RPMI7951 (cell line): ENCODE measurements around the gene MGAT4A. TPM values are rescaled to one million over a fixed set of nuclear protein-coding genes. Genes with fewer than 3 reads are reported as not detected.

ENCODE experiments used
- DNase-seq: peaks from one replicate; pipeline ENCODE4 v3.0.0-alpha.2; 2012; ENCODE audit warnings: low read depth
- total RNA-seq: library from RNA; depleted of rRNA; stranded (reverse); fragments of >200 nt; shearing (Covaris generic); gene quantifications from 2 replicates; pipeline ENCODE4 v1.2.3, GENCODE V29; 2014; rRNA removed

MGAT4A gene
- 0.20 TPM in 1 of 2 replicates, not detected in the other for total RNA-seq

GRCh38 chr2:98731041-98731893, at the start of gene MGAT4A:
TSS of gene MGAT4A (minus strand) at chr2:98731132. CDS start at chr2:98726332, 4,800 bp downstream.
- peak; percentile 49 for DNase-seq

DNA sequence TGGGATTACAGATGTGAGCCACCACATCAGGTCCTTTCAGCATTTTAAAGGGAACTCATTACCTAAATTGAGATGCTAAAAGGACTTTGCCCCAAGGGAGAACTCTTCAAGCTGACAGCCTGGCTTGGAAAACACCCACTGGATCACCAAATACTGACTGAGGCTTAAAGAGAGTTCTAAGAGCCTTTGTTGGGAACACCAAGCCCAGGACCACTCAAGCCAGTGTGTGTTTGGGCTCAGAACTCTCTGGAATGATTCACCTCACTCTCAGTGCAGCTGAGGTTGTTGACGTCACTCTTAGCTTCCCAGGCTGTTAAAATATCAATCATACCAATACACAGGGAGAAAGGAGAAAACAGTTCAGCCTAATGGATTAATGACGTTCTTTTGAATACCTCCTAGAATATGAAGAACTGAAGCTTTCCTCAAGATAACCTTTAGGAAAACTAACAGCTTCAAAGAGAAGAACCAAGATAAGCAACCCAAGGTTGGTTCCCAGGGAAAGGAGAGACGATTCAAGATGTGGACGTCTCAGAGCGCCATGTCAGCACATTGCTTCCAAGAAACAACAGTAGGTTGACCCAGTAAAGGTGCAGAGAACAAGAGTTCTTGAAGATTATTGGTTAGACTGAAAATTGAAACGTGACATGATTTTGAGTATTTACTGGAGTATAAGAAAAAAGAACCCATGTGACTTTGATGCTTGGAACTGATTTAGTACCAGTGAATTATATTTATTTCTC, 48.0 kb upstream of the MGAT4A start:
- DNase-seq = no peak

DNA sequence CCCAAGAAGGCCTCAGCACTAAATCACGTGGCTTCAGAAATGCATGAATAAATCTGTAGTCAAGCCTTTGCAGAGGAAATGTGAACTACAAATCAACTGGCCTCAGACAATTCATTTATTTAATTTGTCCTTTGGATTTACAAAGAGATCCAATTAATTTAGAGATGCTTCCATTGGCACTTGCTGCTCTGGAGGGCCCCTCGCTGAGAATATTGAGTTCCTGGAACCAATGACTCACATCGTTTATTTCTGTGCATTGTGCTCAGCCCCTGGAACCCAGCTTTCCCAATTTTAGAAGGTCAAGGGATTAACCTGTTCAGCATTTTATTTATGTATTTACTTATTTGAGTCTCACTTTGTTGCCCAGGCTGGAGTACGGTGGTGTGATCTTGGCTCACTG, 47.2 kb upstream of the MGAT4A start:
- no peak for DNase-seq

- no peak for DNase-seq
Measured at GRCh38 chr2:98777710-98778109, 46.8 kb upstream of the MGAT4A start.

GRCh38 chr2:98777076-98777475, 46.1 kb upstream of the MGAT4A start:
- DNase-seq = no peak

GRCh38 chr2:98776136-98776535, 45.2 kb upstream of the MGAT4A start:
- no peak for DNase-seq

DNA sequence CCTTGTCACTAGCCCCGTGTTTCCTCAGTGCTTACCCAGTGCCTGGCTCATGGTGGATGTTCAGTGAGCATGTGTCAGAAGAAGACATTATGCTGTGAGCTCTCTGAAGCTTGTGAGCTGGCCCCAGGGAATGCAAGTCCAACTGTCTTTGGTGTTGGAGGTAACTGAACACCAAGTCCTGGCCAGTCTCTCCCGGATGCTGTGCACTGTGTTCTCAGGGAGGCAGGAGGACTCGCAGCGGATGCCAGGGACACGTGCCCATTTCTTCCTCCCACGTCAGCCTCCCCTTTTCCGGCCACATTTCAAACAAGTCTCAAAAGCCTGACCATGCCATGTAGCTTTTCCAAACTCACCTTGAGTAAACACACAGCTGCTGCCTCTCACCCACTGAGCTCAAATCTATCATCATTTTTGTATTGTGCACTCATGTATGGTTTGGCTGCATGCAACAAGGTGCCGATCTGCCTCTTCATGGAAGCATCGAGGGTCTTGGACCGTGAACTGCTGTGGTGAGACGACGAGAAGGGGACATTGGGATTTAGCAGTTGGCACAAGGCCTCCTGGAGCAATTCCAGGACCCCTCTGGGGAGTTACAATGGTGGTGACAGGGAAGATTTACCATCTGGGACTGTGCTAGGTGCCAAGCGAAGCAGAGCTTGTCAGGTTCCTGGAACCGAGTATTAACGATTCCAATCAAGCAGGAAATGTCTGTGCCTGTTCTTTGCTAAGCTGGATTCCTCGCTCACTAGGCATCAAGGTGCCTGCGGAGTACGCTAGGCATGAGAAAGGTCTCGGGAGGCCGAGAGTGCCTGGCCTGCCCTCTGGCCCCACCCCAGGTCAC, 44.4 kb upstream of the MGAT4A start:
- no peak for DNase-seq

GRCh38 chr2:98773907-98774306, 43.0 kb upstream of the MGAT4A start:
- no peak for DNase-seq

- DNase-seq = no peak
Measured at GRCh38 chr2:98773169-98773568, 42.2 kb upstream of the MGAT4A start.

DNA sequence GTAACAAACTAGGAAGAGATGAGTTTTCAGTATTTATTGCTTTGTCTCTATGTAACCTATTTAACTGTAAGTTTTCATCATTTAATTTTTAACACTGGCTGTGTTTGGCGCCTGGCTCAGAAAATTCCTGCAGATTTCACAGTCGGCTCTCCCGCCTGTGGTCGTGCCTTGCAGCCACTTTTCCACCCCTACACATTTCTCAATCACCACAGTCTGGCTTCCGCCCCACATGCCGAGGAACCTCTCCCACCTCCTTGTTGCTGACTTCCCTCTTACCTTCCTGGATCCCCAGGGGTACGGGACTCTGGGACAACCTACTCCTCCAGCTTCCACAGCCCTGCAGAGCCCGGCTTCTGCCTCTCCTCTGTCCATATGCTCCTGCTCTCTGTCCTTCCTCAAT, 41.6 kb upstream of the MGAT4A start:
- no peak for DNase-seq

DNA sequence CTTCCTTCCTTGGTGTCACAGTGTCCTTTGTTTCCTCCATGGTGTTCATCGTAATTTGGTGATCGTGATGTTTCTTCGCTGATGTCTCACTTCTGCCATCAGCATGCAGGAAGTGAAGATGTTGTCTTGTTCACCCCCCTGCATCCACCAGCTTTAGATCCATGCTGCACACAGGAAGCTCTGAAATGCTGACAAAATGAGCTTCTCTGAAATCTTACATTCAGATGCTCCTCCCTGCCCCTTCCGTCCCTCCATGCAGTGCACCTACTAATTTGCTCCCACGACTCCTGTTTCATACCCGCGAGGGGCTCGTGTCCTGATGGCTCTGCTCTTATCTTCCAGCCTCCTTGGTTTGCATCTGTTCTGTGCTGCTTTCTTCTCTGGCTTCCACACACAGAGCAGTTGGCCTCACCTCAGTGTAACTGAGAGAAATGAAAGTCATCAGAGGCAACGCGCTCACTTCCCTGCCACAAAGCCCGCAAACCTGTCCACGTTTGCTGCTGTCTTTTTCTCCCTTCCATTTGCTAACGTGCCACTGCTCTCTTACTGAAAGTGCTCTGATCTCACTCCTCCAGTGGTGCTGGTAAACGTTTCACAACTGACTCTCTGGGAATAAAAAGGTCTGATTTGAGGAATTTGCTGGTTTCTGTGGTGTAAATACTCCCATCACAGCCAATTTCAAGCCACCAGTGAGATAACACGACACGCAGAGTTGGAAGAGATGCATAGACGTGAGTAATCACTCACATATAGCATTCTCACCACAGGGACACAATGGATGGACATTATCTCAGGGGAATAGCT, 41.0 kb upstream of the MGAT4A start:
- no peak for DNase-seq

DNA sequence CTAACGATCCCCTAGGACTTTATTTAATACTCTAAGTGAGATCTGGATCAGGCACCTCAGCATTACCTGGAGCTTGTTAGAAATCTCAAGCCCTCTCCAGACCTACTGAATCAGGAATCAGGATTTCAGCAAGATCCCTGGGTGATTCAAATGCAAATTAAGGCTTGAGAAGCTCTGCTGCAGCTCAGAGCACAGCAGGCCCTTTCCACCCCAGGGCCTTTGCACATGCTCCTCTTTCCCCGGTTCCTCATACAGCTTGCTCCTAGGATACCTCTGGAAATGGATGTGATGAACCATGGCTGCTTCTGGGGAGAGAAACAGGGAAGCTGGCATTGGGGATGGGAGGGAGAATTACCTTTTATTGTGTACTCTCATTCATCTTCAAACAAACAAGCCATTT, 40.3 kb upstream of the MGAT4A start:
- no peak for DNase-seq

DNA sequence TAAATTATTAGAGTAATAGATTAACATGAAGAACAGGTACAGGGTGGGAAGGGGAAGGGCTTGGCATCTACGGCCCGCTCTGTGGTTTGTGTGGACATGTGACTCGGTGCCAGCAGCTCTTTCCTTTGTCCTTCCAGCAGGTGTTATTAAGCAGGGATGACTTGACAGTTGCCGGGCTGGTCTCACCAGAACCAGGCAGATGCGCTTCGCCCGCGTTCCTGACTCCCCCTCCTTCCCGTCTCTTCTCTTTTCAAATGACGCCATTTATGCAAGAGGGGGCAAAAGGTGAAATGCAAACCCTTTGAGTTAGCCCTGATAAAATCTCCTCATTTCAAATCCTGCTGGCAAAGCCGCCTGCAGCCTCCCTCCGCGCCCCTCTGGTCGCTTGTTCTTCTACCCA, 38.9 kb upstream of the MGAT4A start:
- DNase-seq = no peak

DNA sequence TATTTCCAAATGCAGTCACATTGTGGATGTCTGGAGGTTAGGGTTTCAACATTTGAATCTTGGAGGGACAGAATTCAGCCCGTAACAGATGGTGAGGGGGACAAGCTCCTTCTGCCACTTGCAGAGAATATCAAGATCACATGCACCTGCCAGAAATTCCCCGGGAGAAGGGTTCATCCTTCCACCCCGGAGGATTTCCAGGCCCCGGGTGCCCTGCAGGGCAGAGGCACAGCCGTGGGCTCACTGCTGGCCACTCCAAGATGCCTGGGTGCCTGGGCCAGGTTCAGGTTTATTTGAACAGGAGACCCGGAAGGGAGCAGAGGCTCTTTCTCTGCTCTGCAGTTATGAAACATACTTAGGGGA, 38.2 kb upstream of the MGAT4A start:
- DNase-seq = no peak

DNA sequence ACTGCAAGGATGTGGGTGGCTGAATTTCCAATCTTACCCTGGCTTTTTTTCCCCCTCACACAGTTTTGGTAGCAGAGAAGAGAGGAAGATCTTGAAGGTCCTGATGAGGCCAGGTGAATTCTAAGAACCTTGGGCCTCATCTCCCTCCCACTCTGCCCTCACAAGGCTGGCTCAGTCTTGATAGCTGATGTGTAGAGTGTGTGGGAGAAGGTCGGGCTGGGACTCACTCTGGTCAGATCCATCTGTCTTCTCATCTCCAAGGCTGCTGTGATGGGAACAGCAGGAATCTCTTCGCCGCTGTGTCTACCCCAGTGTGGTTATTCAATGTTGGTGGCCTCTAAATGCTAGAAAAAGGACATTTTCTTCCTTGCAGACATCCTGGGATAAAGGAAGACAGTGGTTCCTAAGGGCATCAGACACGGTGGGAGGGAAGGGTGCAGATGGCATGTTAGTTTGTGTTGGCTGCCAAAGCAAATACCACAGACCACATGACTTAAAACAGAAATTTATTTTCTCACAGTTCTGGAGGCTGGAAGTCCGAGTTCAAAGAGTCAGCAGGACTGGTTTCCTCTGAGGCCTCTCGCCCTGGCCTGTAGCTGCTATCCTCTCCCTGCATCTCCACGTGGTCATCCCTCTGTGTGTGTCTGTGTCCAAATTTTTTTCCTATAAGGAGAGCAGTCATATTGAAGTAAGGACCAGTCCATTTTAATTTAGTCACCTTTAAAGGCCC, 37.6 kb upstream of the MGAT4A start:
- peak; percentile 81 for DNase-seq

GRCh38 chr2:98764499-98764898, 33.6 kb upstream of the MGAT4A start:
- DNase-seq = no peak

GRCh38 chr2:98763209-98763951, 32.4 kb upstream of the MGAT4A start:
- no peak for DNase-seq

GRCh38 chr2:98761909-98762308, 31.0 kb upstream of the MGAT4A start:
- DNase-seq = no peak

DNA sequence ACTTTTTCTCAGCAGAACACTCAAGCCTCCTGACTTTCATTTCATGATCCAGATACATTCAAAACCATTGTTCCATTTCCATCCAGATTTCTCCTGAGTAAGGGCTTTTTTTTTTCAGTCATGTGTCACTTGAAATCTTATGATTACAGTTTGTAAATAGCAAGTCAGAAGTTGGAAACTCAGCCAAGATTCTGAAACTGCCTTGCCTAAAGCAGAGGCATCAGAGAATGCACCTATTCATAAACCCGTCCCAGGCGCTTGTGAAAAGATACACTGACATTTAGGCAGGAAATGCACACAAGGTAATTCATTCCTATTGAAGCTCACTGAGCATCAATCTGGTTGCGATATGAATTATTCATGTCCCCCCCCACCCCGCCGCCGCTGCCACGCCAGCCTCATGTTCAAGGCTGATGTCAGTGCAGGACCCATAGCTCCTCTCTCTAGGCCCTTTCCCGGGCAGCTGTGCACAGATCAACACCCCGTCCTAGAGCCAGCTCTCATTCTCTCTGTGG, 30.4 kb upstream of the MGAT4A start:
- DNase-seq = peak; percentile 40
